Hepatocyte (in vitro differentiated cells): ENCODE measurements around the gene SHROOM2. TPM values are rescaled to one million over a fixed set of nuclear protein-coding genes. Genes with fewer than 3 reads are reported as not detected.

Experiments used
- DNase-seq: peaks from one replicate; pipeline ENCODE4 v3.0.0-alpha.2; 2016; ENCODE audit warnings: low spot score
- H2AFZ ChIP-seq: fragments of 200-600 bp; sonication (generic); 2 replicates; pipeline ENCODE4 v1.6.0; 2016; ENCODE audit warnings: antibody characterized with exemption, mild to moderate bottlenecking
- H3K27ac ChIP-seq: fragments of 200-600 bp; sonication (generic); 2 replicates; pipeline ENCODE4 v1.5.1; 2016; ENCODE audit warnings: mild to moderate bottlenecking
- H3K27me3 ChIP-seq: fragments of 200-600 bp; sonication (generic); 2 replicates; pipeline ENCODE4 v1.6.1; 2016
- H3K36me3 ChIP-seq: fragments of 200-600 bp; sonication (generic); replicated peaks from 2 replicates; pipeline ENCODE4 v1.5.1; 2016; ENCODE audit warnings: low read depth; ENCODE audit not compliant: insufficient read depth
- H3K4me1 ChIP-seq: fragments of 200-600 bp; sonication (generic); 2 replicates; pipeline ENCODE4 v1.5.1; 2016; ENCODE audit warnings: mild to moderate bottlenecking, moderate library complexity; ENCODE audit not compliant: insufficient read depth
- H3K4me2 ChIP-seq: fragments of 200-600 bp; sonication (generic); 2 replicates; pipeline ENCODE4 v1.6.0; 2016
- H3K4me3 ChIP-seq: fragments of 200-600 bp; sonication (generic); 2 replicates; pipeline ENCODE4 v1.5.1; 2016; ENCODE audit warnings: mild to moderate bottlenecking
- H3K79me2 ChIP-seq: fragments of 200-600 bp; sonication (generic); 2 replicates; pipeline ENCODE4 v1.6.0; 2017; ENCODE audit warnings: mild to moderate bottlenecking
- H3K9me2 ChIP-seq: fragments of 200-600 bp; sonication (generic); replicated peaks from 2 replicates; pipeline ENCODE4 v1.6.0; 2017; ENCODE audit warnings: mild to moderate bottlenecking; ENCODE audit not compliant: insufficient read depth
- H3K9me3 ChIP-seq: fragments of 200-600 bp; sonication (generic); 2 replicates; pipeline ENCODE4 v1.5.1; 2016; ENCODE audit warnings: low read depth, mild to moderate bottlenecking
- H4K20me1 ChIP-seq: fragments of 200-600 bp; sonication (generic); 2 replicates; pipeline ENCODE4 v1.6.0; 2016; ENCODE audit warnings: mild to moderate bottlenecking; ENCODE audit not compliant: insufficient read depth, poor library complexity, severe bottlenecking
- CTCF ChIP-seq: fragments of 200-600 bp; sonication (generic); IDR thresholded peaks from 2 replicates; pipeline ENCODE4 v1.5.1; 2016; ENCODE audit warnings: antibody characterized with exemption, mild to moderate bottlenecking; ENCODE audit not compliant: poor library complexity
- EZH2 ChIP-seq: fragments of 200-600 bp; sonication (generic); IDR thresholded peaks from 2 replicates; pipeline ENCODE4 v1.6.1; 2016; ENCODE audit warnings: antibody characterized with exemption, mild to moderate bottlenecking, borderline replicate concordance
- EZH2phosphoT487 ChIP-seq: fragments of 200-600 bp; sonication (generic); IDR thresholded peaks from one replicate; pipeline ENCODE4 v1.6.1; 2018; ENCODE audit warnings: antibody characterized with exemption, mild to moderate bottlenecking, low read depth, moderate library complexity; ENCODE audit not compliant: unreplicated experiment, severe bottlenecking
- WGBS: methylation state at CpG from one replicate; pipeline ENCODE4 v1.1.6; 2016; ENCODE audit warnings: low lambda C conversion rate; ENCODE audit errors: missing lambda C conversion rate; 5-methylcytosine and 5-hydroxymethylcytosine counted together
- polyA plus RNA-seq: library from polyadenylated mRNA; unstranded; fragments of >200 nt; fragmentation: Nextera tagmentation; extraction: Ambion mirVana; gene quantifications from 2 replicates; pipeline ENCODE4 v1.2.1, GENCODE V29; 2016
- total RNA-seq: library from RNA; depleted of rRNA; stranded (reverse); fragments of >200 nt; gene quantifications from 2 replicates; pipeline ENCODE4 v1.2.3, GENCODE V29; 2014

The SHROOM2 gene
- total and polyA plus RNA-seq, 2 experiments from 2014 or later, result 6.9 to 8.5 TPM

- Histone ChIP-seq H3K9me2 (no peaks in the 10 kb centered on the region), H3K27me3 (no peaks in the 10 kb centered on the region), H3K4me1 (no peaks in the 10 kb centered on the region), H3K36me3 (no peaks in the 10 kb centered on the region), H3K79me2 (no peaks in the 10 kb centered on the region), H3K9me3 (no peaks in the 10 kb centered on the region), H3K4me3 (no peak overlapping the region), H3K4me2 (no peak overlapping the region), H3K27ac (no peak overlapping the region), H4K20me1 (no peaks in the 10 kb centered on the region), H2AFZ (no peak overlapping the region)
- WGBS, result 40% methylated on average over 1 of the region's 1 CpG
- no peak for DNase-seq
- no peak for TF ChIP-seq EZH2phosphoT487
- TF ChIP-seq CTCF, result no peak
Observed at GRCh38 chrX:9770319-9770718, 15.9 kb upstream of the SHROOM2 start.

GRCh38 chrX:9772943-9773342, 13.3 kb upstream of the SHROOM2 start:
- Histone ChIP-seq H2AFZ (no peak overlapping the region), H3K27me3 (no peaks in the 10 kb centered on the region), H4K20me1 (no peaks in the 10 kb centered on the region), H3K4me3 (no peak overlapping the region), H3K9me2 (no peaks in the 10 kb centered on the region), H3K36me3 (no peaks in the 10 kb centered on the region), H3K4me1 (no peaks in the 10 kb centered on the region), H3K79me2 (no peaks in the 10 kb centered on the region), H3K9me3 (no peaks in the 10 kb centered on the region), H3K4me2 (no peak overlapping the region), H3K27ac (no peak overlapping the region)
- TF ChIP-seq EZH2 (no peak), CTCF (no peak), EZH2phosphoT487 (no peak)
- 74% methylated on average over 6 of the region's 6 CpGs for WGBS
- no peak for DNase-seq

GRCh38 chrX:9775930-9776329, 10.3 kb upstream of the SHROOM2 start:
- no peak for DNase-seq
- Histone ChIP-seq H3K27ac (no peak overlapping the region), H3K9me3 (no peaks in the 10 kb centered on the region), H3K4me2 (no peak overlapping the region), H4K20me1 (no peaks in the 10 kb centered on the region), H3K27me3 (no peaks in the 10 kb centered on the region), H3K4me3 (no peak overlapping the region), H3K79me2 (no peaks in the 10 kb centered on the region), H3K9me2 (no peaks in the 10 kb centered on the region), H2AFZ (no peak overlapping the region), H3K36me3 (no peaks in the 10 kb centered on the region), H3K4me1 (no peaks in the 10 kb centered on the region)
- 90% methylated on average over 8 of the region's 8 CpGs for WGBS
- no peak for TF ChIP-seq EZH2
- TF ChIP-seq CTCF, result no peak

GRCh38 chrX:9781941-9782340, 4.3 kb upstream of the SHROOM2 start:
- H3K9me2 ChIP-seq, result no peaks in the 10 kb centered on the region
- no peak for DNase-seq
- no peak for TF ChIP-seq EZH2phosphoT487
- no peak for TF ChIP-seq EZH2
- TF ChIP-seq CTCF, result no peak
- no peaks in the 10 kb centered on the region for H3K27me3 ChIP-seq
- no peak overlapping the region for H2AFZ ChIP-seq
- 77% methylated on average over 7 of the region's 7 CpGs for WGBS
- H3K27ac ChIP-seq, result no peak overlapping the region
- H3K36me3 ChIP-seq, result no peaks in the 10 kb centered on the region
- no peak overlapping the region for H3K4me3 ChIP-seq
- no peaks in the 10 kb centered on the region for H3K4me1 ChIP-seq
- H4K20me1 ChIP-seq, result no peaks in the 10 kb centered on the region
- H3K9me3 ChIP-seq, result no peaks in the 10 kb centered on the region
- H3K79me2 ChIP-seq, result no peaks in the 10 kb centered on the region
- no peak overlapping the region for H3K4me2 ChIP-seq
